ENCODE data around the gene PODN.

PODN gene

DNA sequence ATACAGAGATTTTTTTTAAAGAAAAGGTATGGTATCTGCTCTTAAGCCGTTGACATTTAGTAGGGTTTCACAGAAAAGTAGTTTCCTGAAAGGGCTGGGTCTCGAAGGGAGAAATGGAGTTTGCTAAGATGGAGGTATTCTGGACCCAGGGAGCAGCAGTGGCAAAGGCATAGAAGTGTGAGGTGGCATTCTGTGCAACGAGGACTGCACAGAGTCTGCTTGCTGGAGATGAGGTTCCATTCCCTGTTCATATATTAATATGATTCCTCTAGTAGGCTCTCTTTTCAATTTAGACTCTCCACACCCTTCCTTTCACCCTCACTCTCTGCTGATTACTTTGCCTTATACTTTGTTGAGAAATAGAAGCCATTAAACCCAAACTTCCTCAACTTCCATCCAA is 38.5 kb upstream of the PODN start:
- H3K4me3 ChIP-seq (ENCODE audit: low read depth, low read length) = no peak overlapping the region
- no peak for DNase-seq (ENCODE audit: low read depth)
- TF ChIP-seq, protein P1, sequence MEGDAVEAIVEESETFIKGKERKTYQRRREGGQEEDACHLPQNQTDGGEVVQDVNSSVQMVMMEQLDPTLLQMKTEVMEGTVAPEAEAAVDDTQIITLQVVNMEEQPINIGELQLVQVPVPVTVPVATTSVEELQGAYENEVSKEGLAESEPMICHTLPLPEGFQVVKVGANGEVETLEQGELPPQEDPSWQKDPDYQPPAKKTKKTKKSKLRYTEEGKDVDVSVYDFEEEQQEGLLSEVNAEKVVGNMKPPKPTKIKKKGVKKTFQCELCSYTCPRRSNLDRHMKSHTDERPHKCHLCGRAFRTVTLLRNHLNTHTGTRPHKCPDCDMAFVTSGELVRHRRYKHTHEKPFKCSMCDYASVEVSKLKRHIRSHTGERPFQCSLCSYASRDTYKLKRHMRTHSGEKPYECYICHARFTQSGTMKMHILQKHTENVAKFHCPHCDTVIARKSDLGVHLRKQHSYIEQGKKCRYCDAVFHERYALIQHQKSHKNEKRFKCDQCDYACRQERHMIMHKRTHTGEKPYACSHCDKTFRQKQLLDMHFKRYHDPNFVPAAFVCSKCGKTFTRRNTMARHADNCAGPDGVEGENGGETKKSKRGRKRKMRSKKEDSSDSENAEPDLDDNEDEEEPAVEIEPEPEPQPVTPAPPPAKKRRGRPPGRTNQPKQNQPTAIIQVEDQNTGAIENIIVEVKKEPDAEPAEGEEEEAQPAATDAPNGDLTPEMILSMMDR (IDR thresholded peaks at IDR 0.05; ENCODE audit: control insufficient read depth, extremely low read depth, insufficient read depth) = no peak

DNA sequence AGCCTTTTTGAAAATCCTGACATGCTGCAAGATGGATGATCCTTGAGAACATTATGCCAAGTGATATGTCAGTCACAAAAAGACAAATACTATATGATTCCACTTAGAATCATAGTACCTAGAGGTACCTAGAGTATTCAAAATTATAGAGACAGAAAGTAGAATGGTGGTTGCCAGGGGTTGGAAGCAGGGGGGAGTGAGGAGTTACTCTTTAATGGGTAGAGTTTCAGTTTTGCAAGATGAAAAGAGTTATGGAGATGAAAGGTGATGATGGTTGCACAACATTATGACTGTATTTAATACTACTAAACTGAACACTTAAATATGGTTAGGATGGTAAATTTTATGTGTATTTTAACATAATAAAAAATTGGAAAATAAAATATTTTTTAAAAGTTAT is 37.9 kb upstream of the PODN start:
- H3K4me3 ChIP-seq (ENCODE audit: low read depth, low read length) = no peak overlapping the region
- TF ChIP-seq, protein P1 (IDR thresholded peaks at IDR 0.05; ENCODE audit: control insufficient read depth, extremely low read depth, insufficient read depth) = no peak
- DNase-seq (ENCODE audit: low read depth) = no peak

- no peak for DNase-seq (ENCODE audit: low read depth)
- TF ChIP-seq, protein P1 (IDR thresholded peaks at IDR 0.05; ENCODE audit: control insufficient read depth, extremely low read depth, insufficient read depth) = no peak
- no peak overlapping the region for H3K4me3 ChIP-seq (ENCODE audit: low read depth, low read length)
Observed at GRCh38 chr1:53025034-53025768, 36.8 kb upstream of the PODN start.

DNA sequence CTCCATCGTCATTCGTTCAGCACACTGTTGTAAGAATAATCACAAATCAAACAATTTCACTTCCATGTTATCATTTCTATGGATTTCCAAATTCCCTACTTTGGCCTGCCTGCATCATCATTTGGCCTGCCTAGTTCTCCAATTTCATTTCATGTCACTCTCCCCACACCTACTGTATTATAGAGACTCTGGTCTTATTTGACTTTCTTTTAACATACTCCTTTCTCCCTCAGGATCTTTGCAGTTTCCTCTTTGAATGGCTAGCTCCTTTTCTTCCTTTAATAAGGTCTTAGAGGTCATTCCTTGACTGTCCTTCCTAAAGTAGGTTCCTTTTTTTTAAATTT is 36.3 kb upstream of the PODN start:
- TF ChIP-seq, protein P1 (IDR thresholded peaks at IDR 0.05; ENCODE audit: control insufficient read depth, extremely low read depth, insufficient read depth) = no peak
- H3K4me3 ChIP-seq (ENCODE audit: low read depth, low read length) = no peak overlapping the region

GRCh38 chr1:53026254-53026653 is 35.8 kb upstream of the PODN start:
- no peak overlapping the region for H3K4me3 ChIP-seq (ENCODE audit: low read depth, low read length)
- TF ChIP-seq, protein P1 (IDR thresholded peaks at IDR 0.05; ENCODE audit: control insufficient read depth, extremely low read depth, insufficient read depth) = no peak
- DNase-seq (ENCODE audit: low read depth) = no peak

More for the DNA sequence above, 36.3 kb upstream of the PODN start:
- DNase-seq (ENCODE audit: low read depth) = no peak

GRCh38 chr1:53031732-53032131 is 30.3 kb upstream of the PODN start:
- H3K4me3 ChIP-seq (ENCODE audit: low read depth, low read length) = no peak overlapping the region
- no peak for DNase-seq (ENCODE audit: low read depth)
- TF ChIP-seq, protein P1 (IDR thresholded peaks at IDR 0.05; ENCODE audit: control insufficient read depth, extremely low read depth, insufficient read depth) = no peak

- DNase-seq (ENCODE audit: low read depth) = no peak
- no peak overlapping the region for H3K4me3 ChIP-seq (ENCODE audit: low read depth, low read length)
- TF ChIP-seq, protein P1 (IDR thresholded peaks at IDR 0.05; ENCODE audit: control insufficient read depth, extremely low read depth, insufficient read depth) = no peak
Observed at GRCh38 chr1:53037159-53037558, 24.9 kb upstream of the PODN start.

Data from LNCaP clone FGC (cell line).